ENCODE data around the gene GGTLC1.
A peak's percentile ranks its signal among the peaks of the same experiment; 100 is the strongest.
"Not testable (repeated sequence)": the region's sequence is repeated elsewhere in the genome, so short reads cannot be mapped to it uniquely, and the experiment has no call there.

Gene GGTLC1
- 0 to 0.55 (median 0) reads per million in 17 experiments for total RNA-seq

GRCh38 chr20:23988561-23988960 lies at the start of gene GGTLC1:
Gene GGTLC1, minus strand, starts transcription at chr20:23988779. Its CDS starts 2,168 bp downstream, at chr20:23986611.
- no peak for DNase-seq

- no peak for DNase-seq
Observed at GRCh38 chr20:24034820-24035219, 46.2 kb upstream of the GGTLC1 start.

- DNase-seq, result no peak
Observed at GRCh38 chr20:24033565-24033964, 45.0 kb upstream of the GGTLC1 start.

GRCh38 chr20:24033151-24033550 lies 44.6 kb upstream of the GGTLC1 start:
- DNase-seq, result no peak

- peak in 2 of 4 experiments; percentile 7 to 14 for DNase-seq
Observed at GRCh38 chr20:24032400-24032898, 43.9 kb upstream of the GGTLC1 start.

- DNase-seq, result peak; percentile 70 to 81 (median 74)
Observed at GRCh38 chr20:24027229-24027628, 38.6 kb upstream of the GGTLC1 start.

GRCh38 chr20:24022621-24023180 lies 34.1 kb upstream of the GGTLC1 start:
- DNase-seq, result no peak

GRCh38 chr20:24018796-24019195 lies 30.2 kb upstream of the GGTLC1 start:
- DNase-seq, result no peak

- DNase-seq, result no peak
Observed at GRCh38 chr20:24017458-24017755, 28.8 kb upstream of the GGTLC1 start.

GRCh38 chr20:24016607-24017457 lies 28.3 kb upstream of the GGTLC1 start:
- no peak for DNase-seq

- DNase-seq, result no peak
Observed at GRCh38 chr20:24013953-24014352, 25.4 kb upstream of the GGTLC1 start.

GRCh38 chr20:24011282-24011681 lies 22.7 kb upstream of the GGTLC1 start:
- DNase-seq, result no peak

GRCh38 chr20:24007758-24008157 lies 19.2 kb upstream of the GGTLC1 start:
- no peak for DNase-seq

- no peak for DNase-seq
Observed at GRCh38 chr20:24007073-24007595, 18.6 kb upstream of the GGTLC1 start.

- DNase-seq, result no peak
Observed at GRCh38 chr20:24006626-24007025, 18.0 kb upstream of the GGTLC1 start.

- no peak for DNase-seq
Observed at GRCh38 chr20:24004471-24004870, 15.9 kb upstream of the GGTLC1 start.

- DNase-seq, result no peak
Observed at GRCh38 chr20:24002896-24003295, 14.3 kb upstream of the GGTLC1 start.

- no peak for DNase-seq
Observed at GRCh38 chr20:24001712-24002405, 13.3 kb upstream of the GGTLC1 start.

GRCh38 chr20:23998844-23999243 lies 10.3 kb upstream of the GGTLC1 start:
- no peak for DNase-seq

GRCh38 chr20:23998392-23998791 lies 9.8 kb upstream of the GGTLC1 start:
- no peak for DNase-seq

- DNase-seq, result peak; percentile 61 to 84 (median 76)
Observed at GRCh38 chr20:23995905-23996666, 7.5 kb upstream of the GGTLC1 start.

- not testable (repeated sequence) for DNase-seq
Observed at GRCh38 chr20:23995291-23995690, 6.7 kb upstream of the GGTLC1 start.

Measured in suppressor macrophage (primary cell).